ENCODE results near the gene JMJD1C.

GRCh38 chr10:63494951-63495350 lies 29.2 kb upstream of the JMJD1C start:
- TF ChIP-seq CTCF (IDR thresholded peaks at IDR 0.05): no peak
- no peak for TF ChIP-seq POLR2A (IDR thresholded peaks at IDR 0.05)
